ACC112 (cell line): ENCODE data around the gene XRRA1.
"Not testable (repeated sequence)": the region's sequence is repeated elsewhere in the genome, so short reads cannot be mapped to it uniquely, and the experiment has no call there.

ENCODE experiments used
- H2AFZ ChIP-seq: fragments of 200-600 bp; sonication (generic); one replicate; pipeline ENCODE4 v1.6.0; 2017; ENCODE audit warnings: antibody characterized with exemption, low read length; ENCODE audit not compliant: unreplicated experiment
- H3K27ac ChIP-seq: fragments of 200-600 bp; sonication (generic); 2 replicates; pipeline ENCODE4 v1.5.1; 2014; ENCODE audit warnings: low read depth, mild to moderate bottlenecking, antibody characterized with exemption, low read length, moderate library complexity
- H3K27me3 ChIP-seq: fragments of 200-600 bp; sonication (generic); 2 replicates; pipeline ENCODE4 v1.6.1; 2014; ENCODE audit warnings: mild to moderate bottlenecking, antibody characterized with exemption, low read length, moderate library complexity, mixed read lengths; ENCODE audit not compliant: insufficient read depth
- H3K36me3 ChIP-seq: fragments of 200-600 bp; sonication (generic); 2 replicates; pipeline ENCODE4 v1.6.1; 2016; ENCODE audit warnings: mild to moderate bottlenecking, antibody characterized with exemption, low read length, moderate library complexity, mixed read lengths; ENCODE audit not compliant: insufficient read depth
- H3K4me1 ChIP-seq: fragments of 200-600 bp; sonication (generic); one replicate; pipeline ENCODE4 v1.6.1; 2016; ENCODE audit warnings: low read length, mixed read lengths; ENCODE audit not compliant: insufficient read depth, unreplicated experiment, control insufficient read depth
- H3K4me3 ChIP-seq: fragments of 200-600 bp; sonication (generic); 2 replicates; pipeline ENCODE4 v1.5.1; 2014; ENCODE audit warnings: mild to moderate bottlenecking, low read depth, low read length
- H3K79me2 ChIP-seq: fragments of 200-600 bp; sonication (generic); one replicate; pipeline ENCODE4 v1.6.0; 2016; ENCODE audit warnings: low read length; ENCODE audit not compliant: control insufficient read depth, unreplicated experiment, insufficient read depth

Gene XRRA1

GRCh38 chr11:74980634-74981033 is 31.7 kb upstream of the XRRA1 start:
- peaks cover 12% of the 10 kb centered on the region for H3K36me3 ChIP-seq
- H3K27me3 ChIP-seq: no peaks in the 10 kb centered on the region
- H3K4me3 ChIP-seq: no peak overlapping the region
- H2AFZ ChIP-seq: no peak overlapping the region
- no peaks in the 10 kb centered on the region for H3K79me2 ChIP-seq
- no peaks in the 10 kb centered on the region for H3K4me1 ChIP-seq
- no peak overlapping the region for H3K27ac ChIP-seq

- H3K4me3 ChIP-seq: no peak overlapping the region
- H3K79me2 ChIP-seq: no peaks in the 10 kb centered on the region
- H3K4me1 ChIP-seq: no peaks in the 10 kb centered on the region
- no peaks in the 10 kb centered on the region for H3K27me3 ChIP-seq
- no peak overlapping the region for H2AFZ ChIP-seq
- no peak overlapping the region for H3K27ac ChIP-seq
- H3K36me3 ChIP-seq: peaks cover 23% of the 10 kb centered on the region
Observed at GRCh38 chr11:74978041-74978440, 29.1 kb upstream of the XRRA1 start.

- H3K4me3 ChIP-seq: no peak overlapping the region
- H3K27me3 ChIP-seq: no peaks in the 10 kb centered on the region
- H3K27ac ChIP-seq: no peak overlapping the region
- H3K36me3 ChIP-seq: peaks cover 45% of the 10 kb centered on the region
- H2AFZ ChIP-seq: no peak overlapping the region
- H3K79me2 ChIP-seq: peaks cover 12% of the 10 kb centered on the region
- H3K4me1 ChIP-seq: no peaks in the 10 kb centered on the region
Observed at GRCh38 chr11:74971424-74971823, 22.5 kb upstream of the XRRA1 start.

- Histone ChIP-seq H3K79me2 (peaks cover 15% of the 10 kb centered on the region), H3K27ac (no peak overlapping the region), H2AFZ (no peak overlapping the region), H3K36me3 (peaks cover 44% of the 10 kb centered on the region), H3K27me3 (no peaks in the 10 kb centered on the region), H3K4me3 (no peak overlapping the region), H3K4me1 (no peaks in the 10 kb centered on the region)
Observed at GRCh38 chr11:74970852-74971395, 22.0 kb upstream of the XRRA1 start.

- Histone ChIP-seq H2AFZ (no peak overlapping the region), H3K79me2 (peaks cover 48% of the 10 kb centered on the region), H3K36me3 (peaks cover 24% of the 10 kb centered on the region), H3K27me3 (no peaks in the 10 kb centered on the region), H3K4me1 (no peaks in the 10 kb centered on the region), H3K4me3 (no peak overlapping the region), H3K27ac (no peak overlapping the region)
Observed at GRCh38 chr11:74966651-74967050, 17.8 kb upstream of the XRRA1 start.

GRCh38 chr11:74960128-74960527 is 11.2 kb upstream of the XRRA1 start:
- Histone ChIP-seq H3K4me1 (peaks cover 10% of the 10 kb centered on the region), H3K79me2 (peaks cover 93% of the 10 kb centered on the region)
- H3K27ac ChIP-seq, H2AFZ ChIP-seq, H3K27me3 ChIP-seq, H3K36me3 ChIP-seq, H3K4me3 ChIP-seq: not testable (repeated sequence)

- Histone ChIP-seq H3K79me2 (peaks cover 97% of the 10 kb centered on the region), H3K36me3 (peaks cover 8% of the 10 kb centered on the region; the same call in 1 of the 2 replicates), H3K4me3 (no peak overlapping the region), H3K27ac (no peak overlapping the region), H2AFZ (no peak overlapping the region), H3K27me3 (no peaks in the 10 kb centered on the region), H3K4me1 (peaks cover 10% of the 10 kb centered on the region)
Observed at GRCh38 chr11:74957937-74958629, 9.2 kb upstream of the XRRA1 start.

- Histone ChIP-seq H3K27me3 (no peaks in the 10 kb centered on the region), H3K4me3 (no peak overlapping the region), H3K79me2 (peaks cover 96% of the 10 kb centered on the region), H3K27ac (no peak overlapping the region), H2AFZ (no peak overlapping the region), H3K4me1 (peaks cover 10% of the 10 kb centered on the region), H3K36me3 (peaks cover 13% of the 10 kb centered on the region; the same call in 1 of the 2 replicates)
Observed at GRCh38 chr11:74956397-74957015, 7.6 kb upstream of the XRRA1 start.

- Histone ChIP-seq H3K36me3 (peaks cover 18% of the 10 kb centered on the region; the same call in 1 of the 2 replicates), H3K4me3 (no peak overlapping the region), H3K27ac (no peak overlapping the region), H3K27me3 (no peaks in the 10 kb centered on the region), H3K79me2 (peaks cover 96% of the 10 kb centered on the region), H3K4me1 (peaks cover 23% of the 10 kb centered on the region), H2AFZ (no peak overlapping the region)
Observed at GRCh38 chr11:74954199-74954598, 5.3 kb upstream of the XRRA1 start.

- Histone ChIP-seq H3K36me3 (peaks cover 18% of the 10 kb centered on the region; the same call in 1 of the 2 replicates), H3K4me1 (peaks cover 23% of the 10 kb centered on the region), H3K79me2 (peaks cover 94% of the 10 kb centered on the region), H3K27me3 (no peaks in the 10 kb centered on the region), H3K4me3 (no peak overlapping the region), H2AFZ (no peak overlapping the region), H3K27ac (no peak overlapping the region)
Observed at GRCh38 chr11:74953451-74953850, 4.6 kb upstream of the XRRA1 start.

GRCh38 chr11:74952752-74953151 is 3.9 kb upstream of the XRRA1 start:
- Histone ChIP-seq H3K4me3 (no peak overlapping the region), H2AFZ (no peak overlapping the region), H3K27ac (no peak overlapping the region), H3K4me1 (peaks cover 19% of the 10 kb centered on the region), H3K79me2 (peaks cover 88% of the 10 kb centered on the region), H3K27me3 (no peaks in the 10 kb centered on the region), H3K36me3 (peaks cover 18% of the 10 kb centered on the region; the same call in 1 of the 2 replicates)
